Kidney (tissue), 14 donors: ENCODE results near the gene EFHD2. TPM values are rescaled to one million over a fixed set of nuclear protein-coding genes. Genes with fewer than 3 reads are reported as not detected.
"Not testable (repeated sequence)": the region's sequence is repeated elsewhere in the genome, so short reads cannot be mapped to it uniquely, and the experiment has no call there.

ENCODE experiments used
- DNase-seq, 5 donors: peaks; one replicate each; pipeline ENCODE4 v3.0.0-alpha.2; 2013 to 2020
- FAIRE-seq: peaks from 2 replicates; lab custom pipeline; 2012; peaks lifted over from hg19 to GRCh38; lab: Jason Lieb, UNC
- H3K27ac ChIP-seq, 2 donors: one replicate each; pipeline ENCODE4 v1.7.0; 2013; ENCODE audit warnings: low read depth in 2 of 2, low read length in 2 of 2, inconsistent platforms in 1 of 2
- H3K27me3 ChIP-seq: one replicate; pipeline ENCODE4 v1.7.1; 2013; ENCODE audit warnings: low read length, inconsistent platforms; ENCODE audit not compliant: control insufficient read depth, insufficient read depth
- H3K36me3 ChIP-seq, 3 donors: one replicate each; pipeline versions ENCODE4 v1.7.0 to v1.7.1; 2013; ENCODE audit warnings: low read length in 3 of 3, control low read depth in 1 of 3, inconsistent platforms in 1 of 3; ENCODE audit not compliant: insufficient read depth in 3 of 3, control insufficient read depth in 2 of 3
- H3K4me1 ChIP-seq, 3 donors: one replicate each; pipeline versions ENCODE4 v1.7.0 to v1.7.1; 2013; ENCODE audit warnings: low read length in 3 of 3, inconsistent platforms in 1 of 3, low read depth in 1 of 3; ENCODE audit not compliant: control insufficient read depth in 2 of 3, insufficient read depth in 2 of 3
- H3K4me3 ChIP-seq, 3 donors: one replicate each; pipeline versions ENCODE4 v1.7.0 to v1.8.1; 2013; ENCODE audit warnings: low read length in 3 of 3, control low read depth in 1 of 3, inconsistent platforms in 1 of 3
- H3K9ac ChIP-seq, 3 donors: one replicate each; pipeline versions ENCODE4 v1.7.0 to v1.7.1; 2013; ENCODE audit warnings: low read length in 3 of 3, control low read depth in 1 of 3, inconsistent platforms in 1 of 3
- H3K9me3 ChIP-seq, 3 donors: one replicate each; pipeline versions ENCODE4 v1.7.0 to v1.7.1; 2013; ENCODE audit warnings: low read length in 3 of 3, control low read depth in 1 of 3, inconsistent platforms in 1 of 3; ENCODE audit not compliant: control insufficient read depth in 2 of 3, insufficient read depth in 1 of 3
- CTCF ChIP-seq: IDR thresholded peaks from 3 replicates; pipeline ENCODE4 v1.5.1; 2012; ENCODE audit warnings: mild to moderate bottlenecking, moderate library complexity, borderline replicate concordance; ENCODE audit not compliant: insufficient read depth; ENCODE audit errors: extremely low read depth
- intact Hi-C: fragments of 100-400 bp; cut with DNase I; formaldehyde crosslinking; loops from one replicate; pipeline ENCODE4 v1.11.1; 2022
- polyA plus RNA-seq: library from polyadenylated mRNA; stranded (reverse); fragments of 350-450 nt; fragmentation: Illumina TruSeq; extraction: RNeasy Lipid Tissue Mini Kit (QIAGEN cat#74804); gene quantifications from one replicate; pipeline ENCODE4 v1.2.3, GENCODE V29; 2014; ENCODE audit warnings: low read depth, low replicate concordance; ENCODE audit not compliant: insufficient read depth
- total RNA-seq: library from RNA; stranded (reverse); fragmentation: NEBNext Ultra II Directional; extraction: Animal tissue kit (Norgen Biotek cat#: 25700); gene quantifications from one replicate; pipeline ENCODE4 v1.2.1, GENCODE V29; 2021
- donor health status: control.
- donor health status: control.
- donor health status: control.
- donor health status: control.
- donor health status: control.
- donor health status: DM: yes; HTN: yes; CAD: no.
- donor health status: Normal renal cell carcinoma (clear cell type).

EFHD2 gene
- total and polyA plus RNA-seq, 2 donors from 2014 or later, result 20.2 to 37.5 TPM

GRCh38 chr1:15431571-15431948, 21.9 kb downstream of the EFHD2 start:
- Histone ChIP-seq H3K9ac (no peak overlapping the region), H3K27me3 (no peaks in the 10 kb centered on the region), H3K4me3 (no peak overlapping the region), H3K9me3 (no peaks in the 10 kb centered on the region), H3K4me1 (no peaks in the 10 kb centered on the region), H3K36me3 (peaks cover 0 to under 1% (median 0%) of the 10 kb centered on the region in 3 donors), H3K27ac (no peak overlapping the region)
- DNase-seq (no peak), FAIRE-seq (no peak)
- TF ChIP-seq CTCF, result no peak
- intact Hi-C loops, result loop anchor here (5.0 kb wide), 1 partner anchor 109 kb away; no protein-coding TSS in a partner anchor

- no peak for TF ChIP-seq CTCF
- Histone ChIP-seq H3K27me3 (no peaks in the 10 kb centered on the region), H3K9me3 (no peaks in the 10 kb centered on the region), H3K9ac (no peak overlapping the region), H3K4me1 (no peaks in the 10 kb centered on the region), H3K36me3 (no peaks in the 10 kb centered on the region), H3K27ac (no peak overlapping the region), H3K4me3 (no peak overlapping the region)
- intact Hi-C loops, result loop anchor here (5.0 kb wide), 1 partner anchor 110 kb away; no protein-coding TSS in a partner anchor
- FAIRE-seq (no peak), DNase-seq (peak in 3 of 5 donors; percentile 31 to 68 (median 45))
These were observed 22.6 kb downstream of the EFHD2 start for GRCh38 chr1:15432324-15432723.

- TF ChIP-seq CTCF, result no peak
- FAIRE-seq (no peak), DNase-seq (no peak)
These were observed 23.8 kb downstream of the EFHD2 start for GRCh38 chr1:15433471-15433870.

GRCh38 chr1:15434739-15435138, 25.1 kb downstream of the EFHD2 start:
- H3K9me3 ChIP-seq, H3K9ac ChIP-seq, H3K4me3 ChIP-seq, H3K27me3 ChIP-seq, DNase-seq, FAIRE-seq, H3K4me1 ChIP-seq, H3K36me3 ChIP-seq, H3K27ac ChIP-seq: not testable (repeated sequence)
- intact Hi-C loops, result loop anchor here (5.0 kb wide), 1 partner anchor 112 kb away; no protein-coding TSS in a partner anchor

More at GRCh38 chr1:15433471-15433870, 23.8 kb downstream of the EFHD2 start:
- Histone ChIP-seq H3K36me3 (no peaks in the 10 kb centered on the region), H3K27me3 (no peaks in the 10 kb centered on the region), H3K9me3 (no peaks in the 10 kb centered on the region), H3K9ac (no peak overlapping the region), H3K4me3 (no peak overlapping the region), H3K4me1 (no peaks in the 10 kb centered on the region), H3K27ac (no peak overlapping the region)
- intact Hi-C loops, result loop anchor here (5.0 kb wide), 1 partner anchor 111 kb away; no protein-coding TSS in a partner anchor
